ENCODE data around the gene CCDC102A.
A peak's percentile ranks its signal among the peaks of the same experiment; 100 is the strongest.

The CCDC102A gene

GRCh38 chr16:57576429-57576870, 40.1 kb upstream of the CCDC102A start:
- peak; percentile 98 for TF ChIP-seq CTCF (IDR thresholded peaks at IDR 0.05; ENCODE audit: extremely low read depth, insufficient read depth, missing control alignments)
- in situ Hi-C loops (cut with MboI; ENCODE audit: low pct_unique_long_range_greater_than_20kb, low sequenced_read_pairs, unreplicated experiment): no loop called here
- peak; percentile 86 for DNase-seq (ENCODE audit: low spot score)

GRCh38 chr16:57575468-57576277, 39.3 kb upstream of the CCDC102A start:
- no peak for DNase-seq (ENCODE audit: low spot score)
- in situ Hi-C loops (cut with MboI; ENCODE audit: low pct_unique_long_range_greater_than_20kb, low sequenced_read_pairs, unreplicated experiment): no loop called here
- TF ChIP-seq CTCF (IDR thresholded peaks at IDR 0.05; ENCODE audit: extremely low read depth, insufficient read depth, missing control alignments): no peak

- DNase-seq (ENCODE audit: low spot score): no peak
- in situ Hi-C loops (cut with MboI; ENCODE audit: low pct_unique_long_range_greater_than_20kb, low sequenced_read_pairs, unreplicated experiment): no loop called here
- TF ChIP-seq CTCF (IDR thresholded peaks at IDR 0.05; ENCODE audit: extremely low read depth, insufficient read depth, missing control alignments): no peak
Measured at GRCh38 chr16:57574646-57575467, 38.5 kb upstream of the CCDC102A start.

GRCh38 chr16:57574086-57574485, 37.7 kb upstream of the CCDC102A start:
- TF ChIP-seq CTCF (IDR thresholded peaks at IDR 0.05; ENCODE audit: extremely low read depth, insufficient read depth, missing control alignments): no peak
- no peak for DNase-seq (ENCODE audit: low spot score)
- in situ Hi-C loops (cut with MboI; ENCODE audit: low pct_unique_long_range_greater_than_20kb, low sequenced_read_pairs, unreplicated experiment): no loop called here

GRCh38 chr16:57572978-57573728, 36.8 kb upstream of the CCDC102A start:
- TF ChIP-seq CTCF (IDR thresholded peaks at IDR 0.05; ENCODE audit: extremely low read depth, insufficient read depth, missing control alignments): no peak
- in situ Hi-C loops (cut with MboI; ENCODE audit: low pct_unique_long_range_greater_than_20kb, low sequenced_read_pairs, unreplicated experiment): no loop called here
- no peak for DNase-seq (ENCODE audit: low spot score)

GRCh38 chr16:57571098-57571497, 34.7 kb upstream of the CCDC102A start:
- in situ Hi-C loops (cut with MboI; ENCODE audit: low pct_unique_long_range_greater_than_20kb, low sequenced_read_pairs, unreplicated experiment): no loop called here
- no peak for TF ChIP-seq CTCF (IDR thresholded peaks at IDR 0.05; ENCODE audit: extremely low read depth, insufficient read depth, missing control alignments)
- no peak for DNase-seq (ENCODE audit: low spot score)
